ENCODE data around the gene PTPN14.

PTPN14 gene

GRCh38 chr1:214588963-214589597 lies 37.7 kb upstream of the PTPN14 start:
- no peaks in the 10 kb centered on the region for H3K79me2 ChIP-seq (ENCODE audit: insufficient read depth, low read length)
- no peak overlapping the region for H3K4me2 ChIP-seq (ENCODE audit: low read depth, low read length, poor library complexity, severe bottlenecking)
- no peaks in the 10 kb centered on the region for H3K9me3 ChIP-seq (ENCODE audit: insufficient read depth, low read depth, low read length)
- no peak overlapping the region for H3K9ac ChIP-seq (ENCODE audit: low read depth, low read length, poor library complexity, severe bottlenecking)
- H3K27me3 ChIP-seq (ENCODE audit: insufficient read depth, low read length, poor library complexity, severe bottlenecking) = no peaks in the 10 kb centered on the region
- H4K20me1 ChIP-seq (ENCODE audit: insufficient read depth, low read length, poor library complexity, severe bottlenecking) = no peaks in the 10 kb centered on the region
- TF ChIP-seq CTCF (conservative IDR thresholded peaks at IDR 0.05; ENCODE audit: low read length) (no peak), EZH2phosphoT487 (IDR thresholded peaks at IDR 0.05; ENCODE audit: borderline replicate concordance) (no peak)
- no peaks in the 10 kb centered on the region for H3K36me3 ChIP-seq (ENCODE audit: insufficient read depth, low read length)
- no peaks in the 10 kb centered on the region for H3K9me2 ChIP-seq (replicated peaks; ENCODE audit: low read depth, low read length)
- H2AFZ ChIP-seq (ENCODE audit: low read length) = no peak overlapping the region
- no peaks in the 10 kb centered on the region for H3F3A ChIP-seq (ENCODE audit: low read depth)
- H3K4me1 ChIP-seq (ENCODE audit: insufficient read depth, low read length, poor library complexity, severe bottlenecking) = no peaks in the 10 kb centered on the region
- H3K4me3 ChIP-seq (ENCODE audit: low read length, poor library complexity, severe bottlenecking) = no peak overlapping the region

GRCh38 chr1:214587165-214587564 lies 35.8 kb upstream of the PTPN14 start:
- Histone ChIP-seq H3K4me1 (ENCODE audit: insufficient read depth, low read length, poor library complexity, severe bottlenecking) (peaks cover 2% of the 10 kb centered on the region), H3K4me3 (ENCODE audit: low read length, poor library complexity, severe bottlenecking) (no peak overlapping the region), H3K4me2 (ENCODE audit: low read depth, low read length, poor library complexity, severe bottlenecking) (no peak overlapping the region), H4K20me1 (ENCODE audit: insufficient read depth, low read length, poor library complexity, severe bottlenecking) (no peaks in the 10 kb centered on the region), H3K27me3 (ENCODE audit: insufficient read depth, low read length, poor library complexity, severe bottlenecking) (no peaks in the 10 kb centered on the region), H3K9me2 (replicated peaks; ENCODE audit: low read depth, low read length) (no peaks in the 10 kb centered on the region), H3K79me2 (ENCODE audit: insufficient read depth, low read length) (no peaks in the 10 kb centered on the region), H2AFZ (ENCODE audit: low read length) (no peak overlapping the region), H3F3A (ENCODE audit: low read depth) (no peaks in the 10 kb centered on the region; the same call in 1 of the 2 replicates), H3K9ac (ENCODE audit: low read depth, low read length, poor library complexity, severe bottlenecking) (no peak overlapping the region), H3K9me3 (ENCODE audit: insufficient read depth, low read depth, low read length) (no peaks in the 10 kb centered on the region), H3K36me3 (ENCODE audit: insufficient read depth, low read length) (no peaks in the 10 kb centered on the region)
- TF ChIP-seq EZH2phosphoT487 (IDR thresholded peaks at IDR 0.05; ENCODE audit: borderline replicate concordance) (no peak), CTCF (conservative IDR thresholded peaks at IDR 0.05; ENCODE audit: low read length) (no peak)

- Histone ChIP-seq H3K4me2 (ENCODE audit: low read depth, low read length, poor library complexity, severe bottlenecking) (no peak overlapping the region), H3F3A (ENCODE audit: low read depth) (no peaks in the 10 kb centered on the region; the same call in 1 of the 2 replicates), H3K4me3 (ENCODE audit: low read length, poor library complexity, severe bottlenecking) (no peak overlapping the region), H3K9me3 (ENCODE audit: insufficient read depth, low read depth, low read length) (no peaks in the 10 kb centered on the region), H3K9me2 (replicated peaks; ENCODE audit: low read depth, low read length) (no peaks in the 10 kb centered on the region), H4K20me1 (ENCODE audit: insufficient read depth, low read length, poor library complexity, severe bottlenecking) (no peaks in the 10 kb centered on the region), H2AFZ (ENCODE audit: low read length) (no peak overlapping the region), H3K79me2 (ENCODE audit: insufficient read depth, low read length) (no peaks in the 10 kb centered on the region), H3K27me3 (ENCODE audit: insufficient read depth, low read length, poor library complexity, severe bottlenecking) (no peaks in the 10 kb centered on the region), H3K4me1 (ENCODE audit: insufficient read depth, low read length, poor library complexity, severe bottlenecking) (peaks cover 8% of the 10 kb centered on the region), H3K9ac (ENCODE audit: low read depth, low read length, poor library complexity, severe bottlenecking) (no peak overlapping the region), H3K36me3 (ENCODE audit: insufficient read depth, low read length) (no peaks in the 10 kb centered on the region)
- no peak for TF ChIP-seq CTCF (conservative IDR thresholded peaks at IDR 0.05; ENCODE audit: low read length)
- no peak for TF ChIP-seq EZH2phosphoT487 (IDR thresholded peaks at IDR 0.05; ENCODE audit: borderline replicate concordance)
Observed at GRCh38 chr1:214586621-214587020, 35.2 kb upstream of the PTPN14 start.
